WERI-Rb-1 (cell line): Measurements from ENCODE around the gene SCUBE1.

Source experiments
- DNase-seq: peaks from one replicate; pipeline ENCODE4 v3.0.0-alpha.2; 2020
- H3K27ac ChIP-seq: fragments of 250-450 bp; sonication (Bioruptor Pico); 2 replicates; pipeline ENCODE4 v1.5.1; 2020; ENCODE audit warnings: mild to moderate bottlenecking, moderate library complexity
- H3K27me3 ChIP-seq: fragments of 250-450 bp; sonication (Bioruptor Pico); 2 replicates; pipeline ENCODE4 v1.5.1; 2021; ENCODE audit warnings: mild to moderate bottlenecking, low read depth, moderate library complexity; ENCODE audit not compliant: insufficient read depth, severe bottlenecking
- H3K36me3 ChIP-seq: fragments of 250-450 bp; sonication (Bioruptor Pico); 2 replicates; pipeline ENCODE4 v1.5.1; 2020; ENCODE audit warnings: mild to moderate bottlenecking, moderate library complexity
- H3K4me3 ChIP-seq: 2 replicates; pipeline ENCODE4 v1.5.1; 2011; ENCODE audit warnings: low read depth, mild to moderate bottlenecking, control low read depth, low read length
- H3K9me3 ChIP-seq: fragments of 250-450 bp; sonication (Bioruptor Pico); 2 replicates; pipeline ENCODE4 v1.5.1; 2021; ENCODE audit warnings: mild to moderate bottlenecking, moderate library complexity; ENCODE audit not compliant: severe bottlenecking
- CTCF ChIP-seq: IDR thresholded peaks from 2 replicates; pipeline ENCODE4 v1.5.1; 2011; ENCODE audit warnings: low read depth, mild to moderate bottlenecking, control low read depth, inconsistent platforms, low read length

Gene SCUBE1

DNA sequence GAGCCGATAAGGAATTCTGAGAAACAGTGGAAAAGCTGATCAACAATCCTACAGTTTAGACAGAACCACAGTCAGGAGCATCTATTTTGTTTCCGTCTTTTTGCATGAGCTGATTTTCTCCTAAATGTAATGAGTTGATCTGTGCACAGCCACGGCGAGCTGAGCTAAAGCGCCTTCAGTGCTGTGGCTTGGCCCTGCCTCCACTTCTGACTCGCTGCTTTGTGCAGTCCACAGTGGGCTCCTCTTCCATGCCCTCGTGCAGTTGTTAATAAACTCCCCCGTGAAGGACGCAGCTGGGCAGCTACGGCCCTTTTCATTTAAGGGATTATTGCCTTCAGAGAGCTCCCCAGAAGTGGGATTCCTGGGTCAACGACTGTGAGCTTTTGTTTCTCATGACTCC lies 39.4 kb downstream of the SCUBE1 start:
- no peak overlapping the region for H3K4me3 ChIP-seq
- DNase-seq, result no peak
- H3K27ac ChIP-seq, result no peak overlapping the region
- no peaks in the 10 kb centered on the region for H3K36me3 ChIP-seq
- TF ChIP-seq CTCF, result no peak
- no peaks in the 10 kb centered on the region for H3K9me3 ChIP-seq
- no peaks in the 10 kb centered on the region for H3K27me3 ChIP-seq

DNA sequence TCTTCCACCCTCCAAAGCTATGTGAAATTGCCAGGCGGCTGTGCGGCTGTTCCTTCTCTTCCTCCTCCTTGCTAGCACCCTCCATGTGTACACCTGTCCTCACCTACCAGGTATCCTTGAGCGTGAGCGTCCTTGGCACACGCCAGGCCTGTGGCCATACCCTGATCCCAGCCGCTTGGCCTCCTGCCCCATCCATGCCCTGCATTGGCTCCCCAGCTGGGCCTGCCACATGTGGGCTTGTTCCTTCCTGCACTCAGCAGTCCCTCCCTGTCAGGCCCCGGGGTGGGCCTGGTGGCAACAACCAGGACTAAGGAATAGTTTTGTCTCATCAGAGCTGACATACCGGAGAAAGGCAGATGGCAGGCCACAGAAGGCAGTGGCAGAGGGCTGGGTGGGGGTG lies 40.0 kb downstream of the SCUBE1 start:
- no peak for TF ChIP-seq CTCF
- no peaks in the 10 kb centered on the region for H3K9me3 ChIP-seq
- no peak overlapping the region for H3K27ac ChIP-seq
- no peak for DNase-seq
- no peaks in the 10 kb centered on the region for H3K27me3 ChIP-seq
- no peaks in the 10 kb centered on the region for H3K36me3 ChIP-seq
- no peak overlapping the region for H3K4me3 ChIP-seq

- no peaks in the 10 kb centered on the region for H3K9me3 ChIP-seq
- DNase-seq, result no peak
- no peak for TF ChIP-seq CTCF
- H3K27ac ChIP-seq, result no peak overlapping the region
- H3K36me3 ChIP-seq, result no peaks in the 10 kb centered on the region
- no peaks in the 10 kb centered on the region for H3K27me3 ChIP-seq
- no peak overlapping the region for H3K4me3 ChIP-seq
These were observed 40.6 kb downstream of the SCUBE1 start for GRCh38 chr22:43302531-43303041.

DNA sequence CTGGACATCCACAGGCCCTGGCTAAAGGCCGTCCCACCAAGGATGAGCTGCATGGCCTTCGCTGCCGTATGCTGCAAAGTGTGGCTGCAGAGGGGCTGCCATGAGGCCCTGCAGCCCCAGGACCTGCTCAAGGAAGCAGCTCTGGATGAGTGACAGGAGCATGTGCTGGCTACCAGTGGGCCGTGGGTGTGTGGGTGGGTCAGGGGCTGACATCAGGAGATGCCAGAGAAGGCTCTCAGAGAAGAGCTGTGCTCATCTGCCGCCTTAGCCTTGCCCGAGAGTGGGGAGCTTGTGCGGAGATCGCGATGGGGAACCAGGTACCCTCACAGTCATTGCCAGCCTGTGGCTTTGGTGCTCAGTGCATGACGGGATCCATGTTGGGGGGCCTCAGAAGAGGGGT lies 41.3 kb downstream of the SCUBE1 start:
- no peak for TF ChIP-seq CTCF
- no peaks in the 10 kb centered on the region for H3K36me3 ChIP-seq
- H3K4me3 ChIP-seq, result no peak overlapping the region
- no peak overlapping the region for H3K27ac ChIP-seq
- DNase-seq, result no peak
- H3K27me3 ChIP-seq, result no peaks in the 10 kb centered on the region
- H3K9me3 ChIP-seq, result no peaks in the 10 kb centered on the region

DNA sequence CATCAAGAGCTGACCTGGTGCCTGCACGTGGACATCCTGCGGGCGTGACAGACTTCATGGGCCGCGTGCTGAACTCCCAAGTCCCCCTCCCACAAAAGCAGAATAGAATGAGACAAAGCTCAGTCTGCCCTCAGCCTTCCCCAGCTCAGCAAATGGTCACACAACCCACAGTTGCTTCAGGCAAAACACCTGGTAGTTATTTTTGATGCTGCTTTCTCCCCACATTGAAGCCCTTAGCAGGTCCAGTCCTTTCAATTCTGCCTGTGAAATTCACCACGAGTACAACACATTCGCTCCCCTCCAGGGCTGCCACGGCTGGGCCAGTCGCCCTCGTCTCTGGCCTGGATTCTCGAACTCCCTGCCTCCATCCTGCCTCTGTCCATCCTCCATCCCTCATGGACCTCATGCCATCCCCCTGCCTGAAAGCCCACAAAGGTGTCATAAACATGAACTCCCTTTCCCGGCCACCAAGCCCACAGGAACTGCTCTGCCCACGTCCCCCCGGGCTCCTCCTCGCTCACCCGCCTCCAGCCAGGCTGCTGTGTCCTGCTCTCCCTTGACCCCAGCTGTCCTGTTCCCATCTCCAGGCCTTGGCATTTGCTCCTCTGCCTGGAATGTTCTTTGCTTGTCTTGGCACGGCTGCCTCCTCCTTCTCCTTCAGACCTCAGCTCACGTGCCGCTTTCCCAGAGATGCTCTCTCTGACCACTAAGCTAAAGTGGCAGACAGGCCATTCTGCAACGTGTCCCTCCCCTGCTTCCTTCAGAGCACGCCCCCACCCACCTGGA lies 42.1 kb downstream of the SCUBE1 start:
- no peak for TF ChIP-seq CTCF
- no peaks in the 10 kb centered on the region for H3K27me3 ChIP-seq
- no peak for DNase-seq
- no peaks in the 10 kb centered on the region for H3K9me3 ChIP-seq
- no peak overlapping the region for H3K27ac ChIP-seq
- H3K36me3 ChIP-seq, result no peaks in the 10 kb centered on the region
- no peak overlapping the region for H3K4me3 ChIP-seq

- TF ChIP-seq CTCF, result no peak
- Histone ChIP-seq H3K4me3 (no peak overlapping the region), H3K9me3 (no peaks in the 10 kb centered on the region), H3K27ac (no peak overlapping the region), H3K36me3 (no peaks in the 10 kb centered on the region), H3K27me3 (no peaks in the 10 kb centered on the region)
- DNase-seq, result no peak
These were observed 43.4 kb downstream of the SCUBE1 start for GRCh38 chr22:43299736-43300135.
